C4-2B (cell line): Measurements from ENCODE around the gene TUBA8.

ENCODE experiments used
- CTCF ChIP-seq: fragments of 450-650 bp; conservative IDR thresholded peaks from 2 replicates; pipeline ENCODE4 v1.5.1; 2017; ENCODE audit warnings: mild to moderate bottlenecking
- ZFX ChIP-seq: fragments of 450-650 bp; IDR thresholded peaks from 2 replicates; pipeline ENCODE4 v1.6.1; 2017

DNA sequence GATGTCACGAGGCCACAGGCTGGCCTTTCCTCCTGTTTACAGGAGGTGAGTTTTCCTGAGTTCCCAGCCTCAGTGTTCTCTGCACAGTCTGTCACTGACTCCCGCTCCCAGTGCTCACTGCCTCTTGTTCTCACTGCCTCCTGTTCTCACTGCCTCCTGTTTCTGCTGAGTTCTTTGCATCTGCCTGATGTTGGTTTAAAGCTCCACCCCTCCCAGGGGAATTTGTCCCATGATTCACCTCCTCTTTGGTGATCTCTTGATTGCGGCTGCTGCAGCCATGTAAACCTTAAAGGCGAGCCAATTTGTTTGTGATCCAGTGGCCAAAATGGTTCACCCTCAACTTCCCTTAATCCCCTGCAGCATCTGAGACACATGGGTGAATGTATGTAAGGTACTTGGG, 6.0 kb upstream of the TUBA8 start:
- TF ChIP-seq CTCF (no peak), ZFX (no peak)
